ENCODE measurements around the gene NAT16. TPM values are rescaled to one million over a fixed set of nuclear protein-coding genes. Genes with fewer than 3 reads are reported as not detected.

NAT16 gene
- total RNA-seq = not detected
- polyA plus RNA-seq (2013, experiment 1 of 2) = not detected
- not detected for polyA plus RNA-seq (2013, experiment 2 of 2)
- 0 to 0.17 (median 0) reads per million in 172 experiments for total RNA-seq

DNA sequence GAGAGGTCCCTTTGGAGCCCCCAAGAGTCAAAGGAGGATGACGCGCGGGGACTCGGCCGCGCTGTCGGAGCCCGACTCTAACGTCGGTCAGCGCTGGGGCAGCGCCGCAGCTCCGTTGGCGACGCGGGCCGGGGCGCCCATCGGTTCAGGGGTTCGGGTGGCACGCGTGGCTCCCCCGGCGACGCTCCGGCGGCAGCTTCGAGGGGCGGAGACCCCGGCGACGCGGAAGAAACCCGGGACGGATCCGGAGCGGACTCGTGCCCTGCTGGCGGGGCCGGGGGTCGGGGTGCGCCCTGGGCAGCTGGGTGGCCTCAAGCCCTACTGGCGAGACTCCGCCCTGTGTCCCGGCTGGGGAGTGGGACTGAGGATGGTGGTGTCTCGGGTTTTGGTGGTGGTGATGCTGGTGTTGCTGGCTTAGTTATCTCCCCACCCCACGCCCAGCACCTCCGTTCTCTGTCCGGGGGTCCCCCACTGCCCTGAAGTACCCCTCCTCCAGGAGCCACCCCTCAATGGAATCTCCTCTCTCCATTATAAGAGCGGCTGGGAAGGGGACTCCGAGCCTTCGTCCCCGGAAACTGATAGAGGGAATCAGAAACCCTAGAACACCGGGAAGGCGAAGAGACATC, at the start of gene NAT16:
Gene NAT16, minus strand, starts transcription at position 164 of the 626 bp plus-strand sequence. CDS start 5,486 bp downstream, outside the sequence.
- peaks cover 57 to 67% of the 10 kb centered on the region in 2 experiments for H3K27me3 ChIP-seq (ENCODE audit: control insufficient read depth in 1 of 2, insufficient read depth in 2 of 2, low read length in 2 of 2)
- intact Hi-C loops (cut with DNase I, micrococcal nuclease) = no loop called here

DNA sequence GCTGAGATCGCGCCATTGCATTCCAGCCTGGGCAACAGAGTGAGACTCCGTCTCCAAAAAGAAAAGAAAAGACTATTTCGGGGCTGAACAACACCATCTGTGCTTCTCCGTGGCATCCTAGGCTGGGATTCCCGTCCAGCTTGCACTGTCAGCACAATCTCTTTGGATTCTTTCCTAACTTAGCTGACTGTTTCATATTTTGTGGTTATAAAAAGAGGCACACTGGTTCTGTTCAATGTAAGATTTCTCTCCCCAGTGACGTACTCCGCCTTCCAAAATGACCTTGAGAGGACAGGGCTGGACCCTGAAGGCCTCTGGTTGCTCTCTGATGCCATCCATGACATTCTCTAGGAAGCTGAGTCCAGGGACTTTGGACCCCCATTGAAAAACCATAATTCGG, 46.6 kb upstream of the NAT16 start:
- POLR2A ChIA-PET = interaction anchor here (1.3 kb wide), 1 partner anchor 9 kb away, joined by 5 read pairs; the partner anchor contains the start of gene ZNHIT1
- intact Hi-C loops (cut with DNase I, micrococcal nuclease) = no loop called here
- no peaks in the 10 kb centered on the region for H3K27me3 ChIP-seq (ENCODE audit: control insufficient read depth in 1 of 2, insufficient read depth in 2 of 2, low read length in 2 of 2)
- Mint-ChIP-seq H3K4me3 (no peak overlapping the region), H3K27me3 (no peaks in the 10 kb centered on the region), H3K9me3 (no peaks in the 10 kb centered on the region), H3K27ac (no peak overlapping the region), H3K36me3 (ENCODE audit: low read depth) (peaks cover 61% of the 10 kb centered on the region), H3K4me1 (ENCODE audit: low read depth) (peaks cover 5% of the 10 kb centered on the region)
- CTCF ChIA-PET = no interaction called here
- peaks cover 2% of the 10 kb centered on the region for H3K4me1 ChIP-seq (ENCODE audit: insufficient read depth, low read length)
- no peak for ATAC-seq (ENCODE audit: poor library complexity)
- no peaks in the 10 kb centered on the region for H3K9me3 ChIP-seq (ENCODE audit: control insufficient read depth in 1 of 2, insufficient read depth in 1 of 2, low read length in 2 of 2)
- no peak overlapping the region for H3K27ac ChIP-seq (ENCODE audit: low read depth in 1 of 2, low read length in 2 of 2)
- H3K4me3 ChIP-seq (ENCODE audit: low read length) = no peak overlapping the region
- H3K36me3 ChIP-seq (ENCODE audit: insufficient read depth, low read length) = peaks cover 49% of the 10 kb centered on the region
- TF ChIP-seq, protein P1, sequence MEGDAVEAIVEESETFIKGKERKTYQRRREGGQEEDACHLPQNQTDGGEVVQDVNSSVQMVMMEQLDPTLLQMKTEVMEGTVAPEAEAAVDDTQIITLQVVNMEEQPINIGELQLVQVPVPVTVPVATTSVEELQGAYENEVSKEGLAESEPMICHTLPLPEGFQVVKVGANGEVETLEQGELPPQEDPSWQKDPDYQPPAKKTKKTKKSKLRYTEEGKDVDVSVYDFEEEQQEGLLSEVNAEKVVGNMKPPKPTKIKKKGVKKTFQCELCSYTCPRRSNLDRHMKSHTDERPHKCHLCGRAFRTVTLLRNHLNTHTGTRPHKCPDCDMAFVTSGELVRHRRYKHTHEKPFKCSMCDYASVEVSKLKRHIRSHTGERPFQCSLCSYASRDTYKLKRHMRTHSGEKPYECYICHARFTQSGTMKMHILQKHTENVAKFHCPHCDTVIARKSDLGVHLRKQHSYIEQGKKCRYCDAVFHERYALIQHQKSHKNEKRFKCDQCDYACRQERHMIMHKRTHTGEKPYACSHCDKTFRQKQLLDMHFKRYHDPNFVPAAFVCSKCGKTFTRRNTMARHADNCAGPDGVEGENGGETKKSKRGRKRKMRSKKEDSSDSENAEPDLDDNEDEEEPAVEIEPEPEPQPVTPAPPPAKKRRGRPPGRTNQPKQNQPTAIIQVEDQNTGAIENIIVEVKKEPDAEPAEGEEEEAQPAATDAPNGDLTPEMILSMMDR (IDR thresholded peaks at IDR 0.05) = no peak
- no peak for DNase-seq

More for the DNA sequence above, at the start of gene NAT16:
- no peaks in the 10 kb centered on the region for H3K36me3 Mint-ChIP-seq (ENCODE audit: low read depth)
- peaks cover 75% of the 10 kb centered on the region for H3K27me3 Mint-ChIP-seq
- Histone ChIP-seq H3K9me3 (ENCODE audit: control insufficient read depth in 1 of 2, insufficient read depth in 1 of 2, low read length in 2 of 2) (no peaks in the 10 kb centered on the region), H3K36me3 (ENCODE audit: insufficient read depth, low read length) (no peaks in the 10 kb centered on the region), H3K27ac (ENCODE audit: low read depth in 1 of 2, low read length in 2 of 2) (no peak within 1 kb of the TSS), H3K4me1 (ENCODE audit: insufficient read depth, low read length) (peaks cover 21% of the 10 kb centered on the region), H3K4me3 (ENCODE audit: low read length) (no peak within 1 kb of the TSS)
- DNase-seq (no peak), ATAC-seq (ENCODE audit: poor library complexity) (peak; percentile 22)
- H3K4me1 Mint-ChIP-seq (ENCODE audit: low read depth) = peaks cover 5% of the 10 kb centered on the region
- ChIA-PET CTCF (interaction anchor here (0.5 kb wide), 1 partner anchor 36 kb away, joined by 3 read pairs; no protein-coding TSS in a partner anchor), POLR2A (no interaction called here)
- TF ChIP-seq, protein P1 (IDR thresholded peaks at IDR 0.05) = no peak
- peak within 1 kb of the TSS; percentile 54 for H3K4me3 Mint-ChIP-seq
- H3K27ac Mint-ChIP-seq = no peak within 1 kb of the TSS
- H3K9me3 Mint-ChIP-seq = no peaks in the 10 kb centered on the region

DNA sequence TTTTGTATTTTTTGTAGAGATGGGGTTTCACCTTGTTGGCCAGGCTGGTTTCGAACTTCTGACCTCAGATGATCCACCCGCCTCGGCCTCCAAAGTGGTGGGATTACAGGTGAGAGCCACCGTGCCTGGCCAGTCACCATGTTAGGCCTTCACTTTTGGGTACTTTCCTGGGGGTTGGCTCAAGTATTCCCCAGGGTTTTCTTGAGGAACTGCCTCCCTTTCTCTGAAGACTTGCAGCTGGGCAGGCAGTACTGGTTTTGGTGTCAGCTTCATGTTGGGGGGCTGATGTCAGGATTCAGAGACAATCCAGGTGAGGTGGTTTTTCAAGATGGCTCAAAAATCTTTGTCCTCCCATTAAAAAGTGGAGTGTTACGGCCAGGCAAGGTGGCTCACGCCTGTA, 45.6 kb upstream of the NAT16 start:
- no peak overlapping the region for H3K4me3 Mint-ChIP-seq
- TF ChIP-seq, protein P1 (IDR thresholded peaks at IDR 0.05) = no peak
- ChIA-PET POLR2A (interaction anchor here (0.7 kb wide), 1 partner anchor 26 kb away, joined by 4 read pairs; no protein-coding TSS in a partner anchor), CTCF (no interaction called here)
- H3K27me3 Mint-ChIP-seq = no peaks in the 10 kb centered on the region
- intact Hi-C loops (cut with DNase I, micrococcal nuclease) = no loop called here
- Histone ChIP-seq H3K9me3 (ENCODE audit: control insufficient read depth in 1 of 2, insufficient read depth in 1 of 2, low read length in 2 of 2) (no peaks in the 10 kb centered on the region), H3K27me3 (ENCODE audit: control insufficient read depth in 1 of 2, insufficient read depth in 2 of 2, low read length in 2 of 2) (no peaks in the 10 kb centered on the region), H3K36me3 (ENCODE audit: insufficient read depth, low read length) (peaks cover 53% of the 10 kb centered on the region), H3K4me3 (ENCODE audit: low read length) (no peak overlapping the region), H3K27ac (ENCODE audit: low read depth in 1 of 2, low read length in 2 of 2) (no peak overlapping the region), H3K4me1 (ENCODE audit: insufficient read depth, low read length) (peaks cover 6% of the 10 kb centered on the region)
- ATAC-seq (ENCODE audit: poor library complexity) = no peak
- no peaks in the 10 kb centered on the region for H3K9me3 Mint-ChIP-seq
- no peak for DNase-seq
- peaks cover 3% of the 10 kb centered on the region for H3K4me1 Mint-ChIP-seq (ENCODE audit: low read depth)
- H3K36me3 Mint-ChIP-seq (ENCODE audit: low read depth) = peaks cover 63% of the 10 kb centered on the region
- no peak overlapping the region for H3K27ac Mint-ChIP-seq

Data from CD4-positive, alpha-beta T cell (primary cell).